Erythroblast (primary cell): Measurements from ENCODE around the gene LRRC52.

Experiments used
- DNase-seq, 2 experiments: peaks; one replicate each; lab custom pipeline; 2025; lab: John Stamatoyannopoulos, UW
- GATA1 ChIP-seq: IDR thresholded peaks from 2 replicates; pipeline ENCODE4 v1.6.1; 2011; ENCODE audit warnings: low read depth, mild to moderate bottlenecking, control low read depth, low read length, moderate library complexity
- POLR2A ChIP-seq: IDR thresholded peaks from 2 replicates; pipeline ENCODE4 v1.6.1; 2011; ENCODE audit warnings: mild to moderate bottlenecking, low read length

The LRRC52 gene

GRCh38 chr1:165543532-165544438 is at the start of gene LRRC52:
TSS of gene LRRC52 (plus strand) at chr1:165544000. CDS start at chr1:165544297, 297 bp downstream.
- TF ChIP-seq GATA1 = no peak
- TF ChIP-seq POLR2A = no peak
- no peak for DNase-seq

GRCh38 chr1:165494949-165495857 is 48.6 kb upstream of the LRRC52 start:
- TF ChIP-seq GATA1 = no peak
- TF ChIP-seq POLR2A = no peak

GRCh38 chr1:165495858-165496205 is 48.0 kb upstream of the LRRC52 start:
- DNase-seq = no peak
- no peak for TF ChIP-seq GATA1
- TF ChIP-seq POLR2A = no peak

More at GRCh38 chr1:165494949-165495857, 48.6 kb upstream of the LRRC52 start:
- no peak for DNase-seq

GRCh38 chr1:165496501-165496900 is 47.3 kb upstream of the LRRC52 start:
- DNase-seq = no peak
- TF ChIP-seq GATA1 (no peak), POLR2A (no peak)

DNA sequence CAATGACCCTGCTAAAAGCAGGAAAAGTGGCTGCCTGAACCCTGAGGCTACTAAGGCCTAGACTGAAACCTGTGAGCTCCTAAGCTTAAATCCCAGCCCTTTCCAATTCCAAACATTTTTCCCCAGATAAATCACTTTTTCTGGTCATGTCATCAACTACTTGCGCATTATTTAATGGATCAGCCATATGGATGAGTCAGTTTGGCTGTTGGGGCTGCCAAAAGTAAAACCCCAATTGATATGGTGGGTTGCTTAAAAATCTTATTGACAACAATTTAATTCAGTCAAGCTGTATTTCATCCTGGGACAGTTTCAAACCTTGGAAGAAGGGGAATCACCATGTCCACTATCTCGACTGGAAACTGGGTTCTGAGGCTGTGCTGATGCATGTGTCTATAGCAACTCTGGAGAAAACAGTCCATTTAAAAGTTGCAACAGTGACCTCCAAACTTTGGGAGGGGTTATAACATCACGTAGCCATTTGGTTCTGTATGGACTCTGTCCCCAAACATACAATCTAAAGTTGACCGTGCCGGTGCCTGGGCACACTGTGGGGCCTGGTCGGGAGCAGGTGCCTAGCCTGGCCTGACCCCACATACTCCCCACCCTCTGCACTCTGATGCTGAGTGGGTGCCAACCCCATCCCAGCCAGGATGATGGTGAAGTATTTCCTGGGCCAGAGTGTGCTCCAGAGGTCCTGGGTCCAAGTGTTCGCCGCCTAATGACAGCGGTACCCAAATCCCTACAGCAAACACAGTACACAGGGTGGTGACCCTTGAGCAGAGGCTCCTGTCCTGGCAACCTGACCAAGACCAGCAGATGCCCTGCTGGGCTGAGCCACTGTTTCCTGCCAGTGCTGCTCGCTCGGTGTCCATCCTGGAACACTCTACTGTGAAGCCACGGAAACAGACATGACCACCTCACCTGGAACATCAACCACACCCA is 46.5 kb upstream of the LRRC52 start:
- TF ChIP-seq GATA1 = no peak
- no peak for TF ChIP-seq POLR2A
- DNase-seq = no peak

DNA sequence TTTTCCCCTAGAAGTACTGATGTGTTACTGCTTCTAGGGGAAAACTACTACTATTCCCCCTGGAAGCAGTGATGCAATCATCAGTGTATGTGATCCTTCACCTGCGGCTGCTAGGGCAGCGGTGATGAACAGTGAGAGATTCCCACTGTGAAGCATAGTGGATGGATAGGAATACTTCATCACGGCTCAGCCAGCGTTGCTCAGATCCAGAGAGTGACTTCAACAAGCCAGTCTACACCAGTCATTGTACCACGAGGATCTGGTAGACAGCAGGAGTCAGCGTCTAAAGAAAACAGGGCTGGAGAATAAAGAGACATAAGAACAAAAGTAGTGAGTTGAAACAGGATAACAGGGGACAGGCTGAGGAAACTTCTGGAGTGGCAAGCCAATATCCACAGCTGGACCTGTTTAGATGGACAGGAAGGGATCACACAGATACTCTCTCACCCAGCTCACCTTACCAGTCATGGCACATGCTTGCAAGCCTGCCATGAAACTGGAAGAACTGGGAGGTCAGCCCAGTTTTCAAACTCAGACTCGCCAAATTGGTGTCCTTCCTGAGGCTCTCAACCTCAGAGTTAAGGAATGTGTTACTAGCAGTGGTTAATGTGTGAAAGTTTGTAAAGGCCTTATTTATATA is 42.4 kb upstream of the LRRC52 start:
- no peak for TF ChIP-seq POLR2A
- TF ChIP-seq GATA1 = no peak
- DNase-seq = no peak

DNA sequence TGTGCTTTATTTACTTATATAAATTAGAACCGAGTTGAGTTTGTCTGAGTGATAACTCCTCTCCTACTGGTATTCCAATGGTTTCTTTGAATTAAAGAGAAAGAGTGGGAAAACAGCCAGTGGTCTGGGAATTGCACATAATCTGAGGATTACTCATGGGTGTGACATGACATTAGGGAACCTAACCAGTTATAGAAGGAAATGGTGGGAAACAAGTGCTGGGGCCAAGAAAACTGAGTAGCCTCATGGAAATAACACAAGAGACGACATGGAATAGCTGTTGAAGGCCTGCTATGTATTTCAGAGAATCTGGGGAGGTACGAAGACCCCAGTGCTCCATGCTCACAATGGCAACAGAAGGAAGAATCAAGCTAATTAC is 41.8 kb upstream of the LRRC52 start:
- DNase-seq = no peak
- TF ChIP-seq GATA1 = no peak
- TF ChIP-seq POLR2A = no peak

DNA sequence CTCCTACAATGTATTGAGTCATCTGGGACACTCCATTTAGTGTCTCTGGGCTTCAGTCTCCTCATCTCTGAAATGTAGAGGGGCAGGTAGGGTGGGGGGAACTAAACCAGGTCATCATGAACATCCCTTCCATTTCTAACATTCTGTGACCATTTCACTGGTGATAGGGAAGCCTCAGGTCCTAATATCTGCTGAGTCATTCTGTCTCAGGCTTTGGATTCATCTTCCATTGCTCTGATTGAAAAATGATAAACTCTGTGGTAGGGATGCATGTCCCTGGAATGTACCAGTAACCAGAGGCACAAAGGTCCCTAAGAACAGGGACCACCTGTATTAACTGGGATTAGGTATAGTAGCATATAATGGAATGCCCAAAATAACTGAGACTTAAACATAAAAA is 36.2 kb upstream of the LRRC52 start:
- no peak for TF ChIP-seq GATA1
- TF ChIP-seq POLR2A = no peak
- DNase-seq = no peak

- no peak for DNase-seq
- TF ChIP-seq GATA1 = no peak
- TF ChIP-seq POLR2A = no peak
Observed at GRCh38 chr1:165508291-165508690, 35.5 kb upstream of the LRRC52 start.

DNA sequence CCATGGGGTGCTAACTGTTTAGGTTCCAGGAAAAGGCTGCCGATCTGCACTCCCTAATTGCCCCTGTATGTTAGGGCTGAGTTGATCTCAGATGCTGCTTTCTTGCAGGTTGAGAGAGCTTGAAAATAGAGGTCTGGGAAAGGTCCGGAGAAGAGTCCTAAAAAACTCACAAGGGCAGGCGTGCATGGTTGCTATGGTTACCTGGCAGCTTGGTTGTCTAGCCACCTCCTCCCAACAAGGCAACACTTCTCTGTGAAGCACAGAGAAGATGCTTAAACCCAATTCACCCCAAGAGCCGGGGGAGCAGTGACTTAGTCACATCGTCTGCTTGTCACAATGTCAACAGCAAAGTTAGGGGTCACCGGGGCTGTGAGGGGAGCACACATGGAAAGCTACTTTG is 31.0 kb upstream of the LRRC52 start:
- no peak for DNase-seq
- TF ChIP-seq POLR2A (no peak), GATA1 (no peak)

GRCh38 chr1:165516469-165516868 is 27.3 kb upstream of the LRRC52 start:
- TF ChIP-seq GATA1 = no peak
- TF ChIP-seq POLR2A = no peak
- DNase-seq = no peak

GRCh38 chr1:165520646-165521045 is 23.2 kb upstream of the LRRC52 start:
- DNase-seq = no peak
- TF ChIP-seq GATA1 (no peak), POLR2A (no peak)

- no peak for TF ChIP-seq POLR2A
- no peak for TF ChIP-seq GATA1
- no peak for DNase-seq
Observed at GRCh38 chr1:165524639-165525285, 19.0 kb upstream of the LRRC52 start.
